Adipocyte (in vitro differentiated cells): ENCODE results near the gene RRAGC.

Source experiments
- DNase-seq: peaks from one replicate; pipeline ENCODE4 v3.0.0-alpha.2; 2015; ENCODE audit warnings: low read depth
- H3K27me3 ChIP-seq: replicated peaks from 2 replicates; pipeline ENCODE4 v1.7.0; 2013; ENCODE audit warnings: mild to moderate bottlenecking, low read length, moderate library complexity; ENCODE audit not compliant: control insufficient read depth, insufficient read depth
- H3K36me3 ChIP-seq: 2 replicates; pipeline ENCODE4 v1.7.0; 2013; ENCODE audit warnings: low read length, mild to moderate bottlenecking, moderate library complexity; ENCODE audit not compliant: control insufficient read depth, insufficient read depth, severe bottlenecking
- H3K4me1 ChIP-seq: 2 replicates; pipeline ENCODE4 v1.7.0; 2013; ENCODE audit warnings: mild to moderate bottlenecking, low read length, moderate library complexity; ENCODE audit not compliant: control insufficient read depth, insufficient read depth
- H3K4me3 ChIP-seq: 2 replicates; pipeline ENCODE4 v1.7.0; 2013; ENCODE audit warnings: mild to moderate bottlenecking, low read length, moderate library complexity
- H3K9ac ChIP-seq: 2 replicates; pipeline ENCODE4 v1.7.0; 2013; ENCODE audit warnings: mild to moderate bottlenecking, low read length, moderate library complexity
- H3K9me3 ChIP-seq: 2 replicates; pipeline ENCODE4 v1.7.0; 2013; ENCODE audit warnings: mild to moderate bottlenecking, low read length, moderate library complexity; ENCODE audit not compliant: control insufficient read depth

RRAGC gene

DNA sequence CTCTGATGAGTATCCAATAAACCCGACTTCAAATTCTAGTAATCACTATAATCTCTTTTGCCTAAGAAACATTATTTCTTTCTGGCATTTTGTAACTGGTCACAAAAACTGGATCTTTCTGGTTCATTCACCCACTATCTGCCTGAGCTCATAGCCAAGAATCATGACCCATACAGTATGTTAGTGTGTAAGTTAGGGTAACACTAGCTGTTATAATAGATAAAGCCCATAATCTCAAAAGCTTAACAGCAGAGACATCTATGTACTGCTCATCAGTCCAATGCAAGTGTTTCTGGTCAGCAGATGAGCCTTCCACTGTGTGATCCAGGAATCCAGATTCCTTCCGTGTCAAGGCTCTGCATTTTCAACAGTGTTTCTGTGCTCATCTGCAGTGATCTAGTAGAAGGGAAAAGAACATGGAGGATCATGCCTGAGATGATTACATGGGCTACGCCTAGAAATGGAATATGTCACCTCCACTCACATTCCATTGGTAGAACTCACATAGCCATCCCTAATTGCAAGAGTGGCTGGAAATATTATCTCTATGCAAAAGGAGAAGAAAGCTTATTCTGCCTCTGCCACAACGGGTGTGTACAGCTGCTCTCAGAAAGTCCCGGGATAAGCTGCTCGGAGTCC is 27.7 kb downstream of the RRAGC start:
- no peaks in the 10 kb centered on the region for H3K36me3 ChIP-seq
- no peaks in the 10 kb centered on the region for H3K9me3 ChIP-seq
- H3K4me1 ChIP-seq, result peaks cover 7% of the 10 kb centered on the region
- DNase-seq, result no peak
- H3K4me3 ChIP-seq, result no peak overlapping the region
- no peak overlapping the region for H3K9ac ChIP-seq
- peaks cover 21% of the 10 kb centered on the region for H3K27me3 ChIP-seq

DNA sequence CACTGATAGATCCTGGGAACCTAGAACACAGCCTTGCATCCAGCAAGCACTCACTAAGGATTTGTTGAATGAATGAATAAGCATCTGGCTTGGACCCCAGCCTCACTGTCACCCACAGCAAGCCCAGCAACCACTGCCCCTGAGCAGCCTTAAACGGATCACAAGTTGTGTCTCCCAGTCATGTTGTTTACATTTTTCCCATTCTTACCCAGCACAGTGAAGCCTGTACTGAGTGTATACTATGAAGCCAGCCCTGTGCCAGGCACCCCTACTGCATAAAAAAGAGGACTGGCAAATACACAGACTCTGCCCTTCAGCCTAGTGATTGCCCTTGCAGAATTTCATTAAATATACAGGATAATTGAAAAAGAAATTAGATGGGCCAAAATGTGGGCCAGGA is 30.2 kb downstream of the RRAGC start:
- H3K27me3 ChIP-seq, result peaks cover 32% of the 10 kb centered on the region
- H3K9me3 ChIP-seq, result no peaks in the 10 kb centered on the region
- DNase-seq, result no peak
- H3K4me1 ChIP-seq, result peaks cover 7% of the 10 kb centered on the region
- no peaks in the 10 kb centered on the region for H3K36me3 ChIP-seq
- no peak overlapping the region for H3K9ac ChIP-seq
- H3K4me3 ChIP-seq, result no peak overlapping the region

DNA sequence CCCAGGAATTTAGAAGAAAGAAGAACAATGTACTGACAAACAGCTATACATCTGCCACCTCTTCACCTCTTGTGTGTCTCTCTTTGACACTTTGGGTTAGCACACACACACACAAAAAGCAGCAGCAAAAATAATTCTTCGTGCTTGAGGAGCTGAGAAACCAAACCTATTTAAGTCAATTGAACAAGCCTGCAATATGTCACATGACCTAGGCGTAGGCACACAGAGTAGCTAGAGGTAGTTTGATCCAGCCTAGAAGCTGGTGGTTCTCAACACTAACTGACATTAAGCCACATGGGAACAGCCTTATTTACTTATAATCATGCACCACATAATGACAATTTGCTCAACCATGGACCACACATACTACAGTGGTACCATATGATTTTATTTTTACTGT is 32.3 kb downstream of the RRAGC start:
- Histone ChIP-seq H3K4me1 (no peaks in the 10 kb centered on the region), H3K27me3 (peaks cover 38% of the 10 kb centered on the region), H3K9ac (no peak overlapping the region), H3K36me3 (no peaks in the 10 kb centered on the region), H3K9me3 (no peaks in the 10 kb centered on the region), H3K4me3 (no peak overlapping the region)
- no peak for DNase-seq

GRCh38 chr1:38826886-38827285 is 32.7 kb downstream of the RRAGC start:
- no peak overlapping the region for H3K4me3 ChIP-seq

GRCh38 chr1:38826262-38826661 is 33.3 kb downstream of the RRAGC start:
- Histone ChIP-seq H3K4me1 (no peaks in the 10 kb centered on the region), H3K27me3 (peaks cover 48% of the 10 kb centered on the region)
- DNase-seq, result no peak

More at GRCh38 chr1:38826886-38827285, 32.7 kb downstream of the RRAGC start:
- H3K4me1 ChIP-seq, result no peaks in the 10 kb centered on the region
- no peaks in the 10 kb centered on the region for H3K36me3 ChIP-seq
- no peak overlapping the region for H3K9ac ChIP-seq
- no peaks in the 10 kb centered on the region for H3K9me3 ChIP-seq
- H3K27me3 ChIP-seq, result peaks cover 42% of the 10 kb centered on the region
- no peak for DNase-seq

DNA sequence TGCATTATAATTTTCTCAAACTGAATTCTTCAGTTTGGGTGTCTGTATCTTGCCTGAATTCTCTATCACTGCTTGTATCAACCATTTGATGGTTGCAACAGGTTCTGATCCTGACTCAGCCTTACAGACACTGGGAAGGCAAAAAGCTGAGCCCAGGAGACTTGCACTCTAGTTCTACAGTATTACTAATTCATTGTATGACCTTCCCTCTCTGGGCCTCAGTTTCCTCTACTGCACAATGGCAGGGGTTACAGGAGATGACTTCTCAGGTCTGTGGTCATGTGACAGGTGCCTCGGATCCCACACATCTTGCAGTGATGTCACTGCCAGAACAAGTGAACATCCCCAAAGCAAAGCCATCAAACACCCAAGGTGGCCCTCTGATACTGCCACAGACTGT is 38.7 kb downstream of the RRAGC start:
- Histone ChIP-seq H3K9me3 (peaks cover 14% of the 10 kb centered on the region), H3K4me1 (no peaks in the 10 kb centered on the region), H3K4me3 (no peak overlapping the region), H3K9ac (no peak overlapping the region), H3K27me3 (peaks cover 68% of the 10 kb centered on the region), H3K36me3 (no peaks in the 10 kb centered on the region)
- no peak for DNase-seq

More at GRCh38 chr1:38826262-38826661, 33.3 kb downstream of the RRAGC start:
- H3K9me3 ChIP-seq, result no peaks in the 10 kb centered on the region
- H3K36me3 ChIP-seq, result no peaks in the 10 kb centered on the region
- no peak overlapping the region for H3K9ac ChIP-seq
- H3K4me3 ChIP-seq, result no peak overlapping the region

DNA sequence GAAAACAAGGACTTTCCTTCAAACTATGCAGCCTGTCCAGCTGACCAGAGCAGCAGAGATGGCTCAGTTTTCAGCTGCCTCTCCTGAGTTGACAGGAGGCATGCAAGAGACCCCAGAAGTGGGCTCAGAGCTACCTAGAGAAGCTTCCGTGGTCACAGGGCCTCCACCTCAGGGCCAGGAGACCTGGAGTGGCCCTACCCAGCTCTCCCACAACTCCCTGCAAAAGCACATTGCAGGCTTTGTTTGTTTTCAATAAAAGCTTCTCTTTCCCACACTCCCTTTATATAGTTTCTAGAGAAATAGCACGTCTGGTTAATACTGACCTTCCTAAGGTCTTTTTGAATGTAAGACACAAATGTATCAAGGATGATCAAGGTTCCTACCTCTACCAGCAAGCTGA is 40.1 kb downstream of the RRAGC start:
- Histone ChIP-seq H3K36me3 (no peaks in the 10 kb centered on the region), H3K9ac (no peak overlapping the region), H3K4me1 (no peaks in the 10 kb centered on the region), H3K9me3 (peaks cover 25% of the 10 kb centered on the region), H3K27me3 (peaks cover 79% of the 10 kb centered on the region), H3K4me3 (no peak overlapping the region)
- DNase-seq, result no peak

DNA sequence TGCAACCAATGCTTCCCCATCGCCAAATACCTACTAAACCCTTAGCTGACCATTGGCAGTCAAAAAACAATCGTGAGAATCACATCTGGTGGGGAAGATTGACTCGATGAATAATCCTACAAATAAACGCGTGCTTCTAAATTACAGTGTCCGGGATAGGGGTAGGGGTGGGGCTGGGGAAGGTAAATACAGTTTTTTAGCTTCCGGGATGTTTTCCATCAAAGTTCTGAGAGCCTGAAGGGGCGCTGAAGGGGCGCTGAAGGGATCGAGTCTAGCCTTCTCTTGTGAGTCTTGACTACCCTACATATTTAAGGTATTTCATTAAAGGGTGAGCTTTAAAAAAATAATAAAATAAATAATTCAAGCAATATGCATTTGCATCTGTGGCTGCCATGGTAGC is 40.5 kb downstream of the RRAGC start:
- Histone ChIP-seq H3K36me3 (no peaks in the 10 kb centered on the region), H3K4me3 (no peak overlapping the region), H3K9me3 (peaks cover 30% of the 10 kb centered on the region), H3K27me3 (peaks cover 79% of the 10 kb centered on the region), H3K4me1 (no peaks in the 10 kb centered on the region), H3K9ac (no peak overlapping the region)
- DNase-seq, result no peak

DNA sequence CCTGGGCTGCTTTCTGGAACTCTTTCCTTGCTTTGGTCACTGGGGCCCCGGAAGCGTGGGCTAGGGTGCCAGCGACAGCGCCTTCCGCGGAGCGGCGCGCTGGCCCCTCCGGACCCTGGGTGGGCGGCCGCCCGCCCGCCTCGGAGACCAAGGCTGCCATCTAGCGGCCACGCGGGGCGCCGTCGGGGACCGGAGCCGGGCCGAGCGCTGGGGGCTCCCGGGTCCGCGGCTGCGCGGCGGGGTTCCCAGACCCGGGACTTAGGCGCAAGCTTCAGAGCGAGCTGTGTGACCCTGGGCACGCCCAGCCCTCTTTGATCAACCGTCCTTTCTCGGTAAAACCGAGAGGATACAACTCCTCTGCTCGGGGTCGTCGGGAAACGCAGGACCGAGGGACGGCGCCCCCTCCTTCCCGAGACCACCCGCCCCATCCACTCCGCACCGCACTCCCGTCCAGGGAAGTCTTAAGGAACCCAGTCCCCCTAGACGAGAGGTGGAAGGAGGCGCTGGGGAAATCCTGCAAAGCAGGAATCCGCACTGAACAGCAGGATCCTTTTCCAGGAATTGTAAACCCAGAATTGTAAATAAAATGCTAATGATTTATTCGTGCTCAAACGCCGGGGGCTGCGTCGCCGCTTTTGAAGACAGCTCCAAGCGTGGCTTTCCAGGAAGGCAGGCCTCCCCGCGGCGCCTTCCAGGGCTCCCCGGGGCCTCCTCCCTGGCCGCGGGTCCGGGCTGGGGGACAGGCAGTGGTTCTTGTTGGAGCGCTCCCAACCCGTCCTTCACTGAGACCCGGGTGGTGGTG is 41.2 kb downstream of the RRAGC start:
- Histone ChIP-seq H3K4me3 (peak overlapping the region; percentile 6), H3K27me3 (peaks cover 84% of the 10 kb centered on the region), H3K9me3 (peaks cover 37% of the 10 kb centered on the region), H3K36me3 (no peaks in the 10 kb centered on the region), H3K9ac (no peak overlapping the region), H3K4me1 (no peaks in the 10 kb centered on the region)
- peak; percentile 68 for DNase-seq

DNA sequence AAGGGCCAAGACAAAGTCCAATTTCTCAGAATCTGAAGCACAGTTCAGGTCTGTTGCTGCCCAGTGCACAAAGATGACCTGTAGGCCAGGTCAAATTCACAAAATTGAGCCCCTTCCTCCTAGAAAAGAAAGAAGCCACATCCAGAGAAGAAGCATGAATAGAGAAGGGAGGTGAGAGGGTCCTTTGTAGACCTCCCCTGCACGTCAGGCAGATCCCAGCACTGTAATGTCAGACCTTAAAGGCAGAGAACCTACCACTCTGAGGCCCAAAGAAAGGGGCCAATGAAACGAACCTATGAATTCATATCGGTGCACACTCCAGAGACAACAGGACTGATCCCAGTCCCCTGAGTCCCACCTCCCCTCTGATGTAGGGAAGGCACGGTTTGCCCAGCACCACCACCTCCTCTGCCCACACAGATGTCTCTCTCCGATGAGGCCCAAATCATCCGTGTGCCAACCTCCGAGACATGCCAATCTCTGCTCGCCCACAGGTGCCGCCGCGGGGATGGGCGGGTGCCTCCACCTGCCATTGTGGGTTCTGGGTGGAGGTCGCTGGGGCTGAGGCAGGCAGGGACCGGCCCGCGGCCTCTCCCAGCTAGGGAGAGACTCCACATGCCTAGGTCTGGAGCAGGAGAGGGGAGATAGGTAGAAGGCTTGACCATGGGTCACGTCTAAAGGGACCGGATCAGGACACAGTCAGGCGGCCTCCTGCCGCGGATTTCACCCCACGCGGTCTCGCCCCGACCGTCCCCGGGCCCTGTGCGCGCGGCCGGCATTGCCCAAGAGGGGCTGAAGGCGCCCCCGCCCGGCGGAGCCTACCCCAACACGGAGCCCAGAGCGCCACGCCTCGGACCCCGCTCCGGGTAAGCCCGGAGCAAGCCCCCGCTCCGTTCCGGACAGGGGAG is 42.1 kb downstream of the RRAGC start:
- peak overlapping the region; percentile 6 for H3K4me3 ChIP-seq
- no peaks in the 10 kb centered on the region for H3K36me3 ChIP-seq
- no peak overlapping the region for H3K9ac ChIP-seq
- H3K9me3 ChIP-seq, result peaks cover 44% of the 10 kb centered on the region
- DNase-seq, result no peak
- H3K27me3 ChIP-seq, result peaks cover 87% of the 10 kb centered on the region
- no peaks in the 10 kb centered on the region for H3K4me1 ChIP-seq
